Measurements from ENCODE around the gene SERPINI1.

Gene SERPINI1

DNA sequence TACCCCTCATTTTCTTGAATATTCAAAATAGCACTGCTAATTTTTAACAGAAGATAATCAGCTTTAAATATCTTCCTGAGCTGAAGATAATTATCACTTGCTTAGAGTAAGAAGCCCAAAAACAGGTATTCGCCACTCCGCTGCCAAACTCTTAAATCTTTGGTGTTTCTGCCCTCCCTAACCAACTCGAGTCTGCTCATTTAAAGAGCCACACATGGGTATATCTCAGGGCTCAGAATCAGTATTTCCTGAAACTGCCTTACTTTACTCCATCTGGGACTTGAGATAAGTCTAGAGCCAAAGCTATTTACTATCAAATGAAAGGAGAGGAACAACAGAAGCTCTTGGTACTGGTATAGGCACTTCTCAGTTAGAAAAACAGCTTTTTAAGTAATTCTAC is 11.6 kb upstream of the SERPINI1 start:
- Mint-ChIP-seq H3K4me1 (ENCODE audit: low read depth) (peaks cover 23% of the 10 kb centered on the region), H3K4me3 (no peak overlapping the region), H3K36me3 (ENCODE audit: low read depth) (peaks cover 21% of the 10 kb centered on the region), H3K27ac (no peak overlapping the region), H3K27me3 (ENCODE audit: low read depth) (no peaks in the 10 kb centered on the region), H3K9me3 (no peaks in the 10 kb centered on the region)

DNA sequence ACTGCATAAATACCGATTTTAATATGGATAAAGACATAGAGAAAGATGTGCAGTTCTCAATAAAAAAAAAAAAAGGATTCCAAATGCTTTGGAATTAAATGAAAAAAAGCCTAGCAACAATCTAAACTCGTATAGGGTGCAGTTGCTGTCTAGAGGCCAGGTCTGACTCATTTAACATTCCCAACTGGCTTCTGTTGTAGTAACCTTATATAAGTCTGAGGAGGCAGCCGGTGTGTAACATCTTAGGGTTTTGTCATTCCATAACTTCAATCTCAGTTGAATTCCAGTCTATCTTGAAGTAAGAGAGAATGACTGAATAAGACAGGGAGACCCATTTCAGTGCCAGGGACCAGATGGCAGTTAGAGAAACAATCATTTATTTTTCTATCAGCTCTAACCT is 7.3 kb upstream of the SERPINI1 start:
- Mint-ChIP-seq H3K4me3 (no peak overlapping the region), H3K36me3 (ENCODE audit: low read depth) (peaks cover 3% of the 10 kb centered on the region), H3K4me1 (ENCODE audit: low read depth) (peaks cover 35% of the 10 kb centered on the region), H3K27me3 (ENCODE audit: low read depth) (no peaks in the 10 kb centered on the region), H3K27ac (no peak overlapping the region), H3K9me3 (no peaks in the 10 kb centered on the region)

DNA sequence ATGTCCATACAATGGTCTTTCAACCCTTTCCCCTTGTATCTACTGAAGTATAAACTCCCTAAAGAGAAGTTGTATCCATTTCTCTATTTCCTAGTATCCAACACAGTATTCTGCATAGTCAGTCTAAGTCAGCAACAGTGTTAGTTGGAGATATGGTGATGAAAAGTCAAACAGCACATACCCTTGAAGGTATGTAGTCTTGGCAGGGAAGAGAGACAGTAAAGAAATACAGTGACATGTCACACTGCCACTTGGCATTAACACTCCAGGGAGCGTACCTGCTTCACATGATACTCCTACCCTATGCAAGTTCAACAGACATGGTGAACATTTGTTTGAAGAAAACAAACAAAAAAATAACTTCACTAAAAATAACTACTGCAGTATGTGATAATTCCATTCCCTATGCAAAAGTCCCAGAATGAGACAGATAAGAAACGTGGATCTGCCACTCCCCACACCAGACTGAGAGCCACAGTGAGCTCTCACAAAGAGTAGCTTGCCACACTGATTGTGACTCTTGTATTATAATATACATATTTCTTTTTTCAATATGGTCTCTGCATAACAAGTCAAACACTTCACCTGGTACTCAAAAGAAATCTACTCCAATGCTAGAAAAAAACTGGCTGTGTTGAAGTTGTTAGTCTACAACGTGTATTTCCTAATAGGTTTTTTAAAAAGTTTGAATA is 6.7 kb upstream of the SERPINI1 start:
- H3K27me3 Mint-ChIP-seq (ENCODE audit: low read depth), result no peaks in the 10 kb centered on the region
- H3K36me3 Mint-ChIP-seq (ENCODE audit: low read depth), result peaks cover 3% of the 10 kb centered on the region
- H3K4me3 Mint-ChIP-seq, result no peak overlapping the region
- H3K9me3 Mint-ChIP-seq, result no peaks in the 10 kb centered on the region
- H3K27ac Mint-ChIP-seq, result no peak overlapping the region
- peaks cover 36% of the 10 kb centered on the region for H3K4me1 Mint-ChIP-seq (ENCODE audit: low read depth)

DNA sequence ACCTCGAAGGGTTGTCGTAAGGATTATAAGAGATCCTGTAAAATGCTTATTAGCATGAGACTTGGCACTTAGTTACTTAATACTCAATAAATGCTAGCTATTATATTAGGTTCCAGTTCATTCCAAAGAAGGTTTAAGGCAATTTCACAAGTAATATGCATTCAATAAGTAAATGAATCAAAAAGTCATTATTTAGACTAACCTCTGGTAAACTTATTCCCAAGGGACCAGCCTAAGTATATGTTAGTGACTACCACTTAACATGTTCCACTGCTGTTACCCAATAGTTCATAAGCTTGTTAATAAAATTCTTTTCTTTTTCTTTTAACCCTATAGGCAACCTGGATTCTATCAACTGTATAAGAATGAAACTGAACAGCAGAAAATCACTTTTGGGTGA is 5.9 kb upstream of the SERPINI1 start:
- Mint-ChIP-seq H3K27ac (no peak overlapping the region), H3K4me1 (ENCODE audit: low read depth) (peaks cover 31% of the 10 kb centered on the region), H3K27me3 (ENCODE audit: low read depth) (no peaks in the 10 kb centered on the region), H3K9me3 (no peaks in the 10 kb centered on the region), H3K36me3 (ENCODE audit: low read depth) (peaks cover 3% of the 10 kb centered on the region), H3K4me3 (no peak overlapping the region)

DNA sequence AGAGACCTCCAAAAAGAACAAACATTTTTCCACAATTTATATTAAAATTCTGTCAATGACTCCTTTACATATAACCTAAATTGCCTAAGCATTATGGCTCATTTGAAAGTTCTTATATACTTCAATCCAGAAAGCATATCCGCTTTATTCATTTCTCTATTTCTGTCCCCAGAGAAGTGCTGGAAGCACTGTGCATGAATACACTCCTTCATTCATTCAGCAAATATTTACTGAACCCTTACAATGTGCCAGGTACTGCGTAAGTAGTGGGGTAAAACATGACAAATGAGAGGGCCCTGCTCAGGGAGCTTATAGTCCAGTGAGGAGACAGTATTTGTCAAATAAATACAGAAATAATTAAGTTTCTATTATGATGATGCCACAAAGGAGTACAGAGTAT is 4.1 kb upstream of the SERPINI1 start:
- peaks cover 3% of the 10 kb centered on the region for H3K36me3 Mint-ChIP-seq (ENCODE audit: low read depth)
- peaks cover 32% of the 10 kb centered on the region for H3K4me1 Mint-ChIP-seq (ENCODE audit: low read depth)
- no peak overlapping the region for H3K27ac Mint-ChIP-seq
- peak overlapping the region; percentile 43 for H3K4me3 Mint-ChIP-seq
- H3K27me3 Mint-ChIP-seq (ENCODE audit: low read depth), result no peaks in the 10 kb centered on the region
- H3K9me3 Mint-ChIP-seq, result no peaks in the 10 kb centered on the region

DNA sequence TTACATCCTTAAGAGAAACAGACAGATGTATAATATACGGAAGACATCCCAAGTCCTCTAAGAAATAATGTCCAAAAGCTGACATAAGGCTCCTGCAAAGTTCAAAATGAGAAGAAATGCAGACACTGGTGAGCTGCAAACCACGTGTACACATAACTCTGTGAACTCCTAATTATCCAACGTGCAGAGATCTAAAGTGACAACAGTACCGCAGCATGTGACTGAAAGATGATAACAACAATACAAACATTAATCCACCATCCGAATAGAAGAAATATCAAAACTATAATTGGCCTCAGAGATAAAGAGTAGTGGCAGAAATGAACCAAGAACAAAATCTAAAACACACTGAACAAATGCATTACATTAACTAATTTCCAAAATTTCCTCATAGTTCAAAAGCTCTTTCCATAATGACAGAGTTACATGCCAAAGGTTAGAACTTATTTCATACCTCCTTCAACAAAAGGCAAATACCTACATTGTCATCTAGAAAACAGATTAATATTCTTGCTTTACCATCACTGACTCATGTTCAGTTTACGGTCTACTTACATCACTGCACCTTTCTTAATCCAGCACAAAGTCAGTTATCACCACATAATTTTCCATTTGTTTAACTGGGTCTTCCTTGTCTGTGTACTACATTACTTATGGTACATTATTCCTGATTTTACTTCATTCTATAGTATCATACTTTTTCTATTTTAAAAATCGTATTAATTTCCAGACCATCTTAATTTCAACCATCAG is 3.0 kb upstream of the SERPINI1 start:
- Mint-ChIP-seq H3K4me3 (peak overlapping the region; percentile 55), H3K36me3 (ENCODE audit: low read depth) (peaks cover 3% of the 10 kb centered on the region)

DNA sequence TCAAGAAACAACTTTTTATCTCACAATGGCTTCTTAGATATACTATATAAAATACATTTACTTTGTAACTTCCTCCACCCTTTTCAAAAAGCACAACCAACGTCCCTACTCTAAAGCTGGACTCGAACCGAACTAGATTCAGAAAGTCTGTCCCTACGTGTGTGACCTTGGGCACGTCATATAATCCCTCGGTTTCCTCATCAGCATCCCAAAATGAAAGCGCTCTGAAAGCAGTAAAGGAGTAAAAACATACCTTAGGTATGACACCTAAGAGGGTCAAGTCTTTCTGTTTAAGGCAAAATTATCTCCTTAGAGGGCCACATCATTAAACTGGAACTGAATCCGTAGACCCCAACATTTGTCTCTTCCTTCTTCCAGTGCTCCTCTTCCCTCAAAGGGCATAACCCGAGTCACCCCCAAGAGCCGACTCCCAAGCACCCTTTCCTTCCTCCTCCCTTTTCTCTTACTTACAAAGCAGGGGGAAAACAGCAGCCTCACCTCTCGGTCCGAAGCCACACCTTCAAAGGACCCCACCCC is 1.5 kb upstream of the SERPINI1 start:
- H3K4me1 Mint-ChIP-seq (ENCODE audit: low read depth), result peaks cover 29% of the 10 kb centered on the region
- no peaks in the 10 kb centered on the region for H3K9me3 Mint-ChIP-seq
- no peak overlapping the region for H3K27ac Mint-ChIP-seq
- H3K4me3 Mint-ChIP-seq, result no peak overlapping the region
- no peaks in the 10 kb centered on the region for H3K27me3 Mint-ChIP-seq (ENCODE audit: low read depth)
- peaks cover 3% of the 10 kb centered on the region for H3K36me3 Mint-ChIP-seq (ENCODE audit: low read depth)

More for the DNA sequence above, 3.0 kb upstream of the SERPINI1 start:
- Mint-ChIP-seq H3K4me1 (ENCODE audit: low read depth) (peaks cover 34% of the 10 kb centered on the region), H3K27ac (no peak overlapping the region), H3K27me3 (ENCODE audit: low read depth) (no peaks in the 10 kb centered on the region), H3K9me3 (no peaks in the 10 kb centered on the region)

DNA sequence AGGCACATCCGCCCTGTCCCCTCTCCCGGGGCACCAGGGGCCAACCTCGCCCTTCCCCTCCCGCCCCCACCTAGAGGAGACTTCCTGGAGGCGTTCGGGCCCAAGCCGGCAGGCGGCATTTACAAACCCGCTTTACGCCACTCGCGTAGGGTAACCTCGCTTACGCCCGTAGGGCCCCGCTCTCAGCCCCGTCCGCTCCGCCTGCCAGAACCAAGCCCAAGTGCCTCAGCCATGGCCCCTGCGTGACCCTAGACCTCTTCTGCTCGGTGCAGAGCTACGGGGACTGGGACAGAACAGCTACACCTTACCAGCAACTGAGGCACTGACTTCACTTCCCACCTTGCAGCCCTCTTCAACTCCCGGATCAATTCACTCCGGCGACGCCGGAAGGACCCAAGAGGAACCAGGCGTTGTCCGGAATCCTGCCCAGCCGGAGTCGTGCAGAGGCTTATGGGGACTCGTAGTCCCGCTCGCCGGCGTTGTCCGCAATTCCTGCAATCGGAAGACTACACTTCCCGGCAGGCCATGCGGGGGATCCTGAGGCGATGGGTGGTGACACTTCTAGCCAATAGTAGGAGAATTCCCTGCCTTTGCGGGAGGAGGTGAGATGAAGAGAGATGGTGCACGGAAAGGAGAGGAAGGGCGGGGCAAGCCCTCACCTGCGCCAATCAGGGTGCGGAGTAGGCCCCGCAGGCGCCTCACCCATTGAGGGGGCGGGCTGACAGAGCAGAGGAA is 856 bp upstream of the SERPINI1 start, which contains the start of gene PDCD10:
TSS of gene PDCD10 (minus strand) at position 395 of the 735 bp plus-strand sequence. CDS start 14,735 bp downstream, outside the sequence.
- Mint-ChIP-seq H3K27me3 (ENCODE audit: low read depth) (no peaks in the 10 kb centered on the region), H3K27ac (no peak within 1 kb of the TSS), H3K4me1 (ENCODE audit: low read depth) (peaks cover 26% of the 10 kb centered on the region), H3K36me3 (ENCODE audit: low read depth) (peaks cover 3% of the 10 kb centered on the region), H3K4me3 (no peak within 1 kb of the TSS), H3K9me3 (no peaks in the 10 kb centered on the region)

DNA sequence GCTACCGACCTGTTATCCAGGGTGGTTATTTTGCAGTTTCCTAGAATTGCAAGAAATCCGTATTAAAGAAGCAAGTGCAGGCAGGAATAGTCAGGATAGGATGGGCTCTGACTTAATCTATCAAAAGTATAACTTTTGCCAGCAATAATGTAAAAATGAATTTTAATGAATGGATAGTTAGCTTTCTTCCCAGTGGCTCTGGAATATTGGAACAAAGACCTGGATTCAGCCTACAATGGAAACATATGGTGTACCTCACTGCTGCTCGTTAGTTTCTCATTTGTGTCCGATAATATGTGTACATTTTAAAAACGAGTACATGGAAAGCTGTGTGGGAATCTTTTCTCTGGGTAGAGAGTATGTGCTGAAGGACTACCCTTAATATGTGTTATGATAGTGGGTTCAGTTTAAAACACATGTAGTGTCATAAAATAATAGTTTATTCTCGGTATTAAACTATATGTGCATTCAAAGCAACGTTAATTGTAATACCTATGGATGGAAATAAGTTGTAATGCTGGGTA is 805 bp downstream of the SERPINI1 start:
- no peaks in the 10 kb centered on the region for H3K27me3 Mint-ChIP-seq (ENCODE audit: low read depth)
- no peaks in the 10 kb centered on the region for H3K9me3 Mint-ChIP-seq
- no peak overlapping the region for H3K4me3 Mint-ChIP-seq
- peaks cover 3% of the 10 kb centered on the region for H3K36me3 Mint-ChIP-seq (ENCODE audit: low read depth)
- no peak overlapping the region for H3K27ac Mint-ChIP-seq
- H3K4me1 Mint-ChIP-seq (ENCODE audit: low read depth), result peaks cover 29% of the 10 kb centered on the region

DNA sequence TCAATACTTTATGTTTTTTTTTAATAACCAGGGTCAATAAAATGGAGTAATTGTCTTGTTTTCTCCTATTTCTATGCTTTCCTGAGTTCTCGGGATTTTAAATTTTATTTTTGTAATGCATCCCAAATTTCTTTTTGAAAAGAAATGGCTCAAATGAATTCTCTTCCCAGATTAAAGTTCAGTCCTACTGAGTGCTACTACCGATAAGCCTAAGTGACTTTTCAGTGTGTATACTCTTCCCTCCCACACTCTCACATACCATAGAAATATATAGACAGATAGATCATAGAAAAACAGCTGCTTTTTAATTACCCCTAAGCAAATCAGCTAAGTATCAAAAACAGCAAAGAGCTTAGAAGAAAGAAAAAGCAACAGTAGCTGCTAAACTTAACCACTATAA is 1.5 kb downstream of the SERPINI1 start:
- H3K27ac Mint-ChIP-seq, result no peak overlapping the region

DNA sequence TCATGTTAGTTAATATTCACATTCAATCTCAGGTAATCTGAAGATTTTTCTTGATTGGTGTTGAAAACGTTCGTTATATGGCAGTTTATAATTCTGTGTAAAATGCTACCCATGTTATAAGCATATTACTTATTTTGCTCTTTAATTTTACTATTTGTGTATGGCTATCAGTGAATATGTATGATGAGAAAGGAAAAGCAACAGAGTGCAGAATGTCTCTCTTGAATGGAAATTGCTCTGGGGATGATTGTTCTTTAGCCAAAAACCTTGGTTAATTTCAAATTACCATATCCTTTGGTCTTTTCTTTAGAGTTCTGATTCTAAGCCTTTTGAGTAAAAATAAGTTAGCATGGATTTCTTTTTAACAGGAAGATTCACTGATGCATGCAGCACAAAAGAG is 2.5 kb downstream of the SERPINI1 start:
- Mint-ChIP-seq H3K4me3 (no peak overlapping the region), H3K9me3 (no peaks in the 10 kb centered on the region), H3K27me3 (ENCODE audit: low read depth) (no peaks in the 10 kb centered on the region), H3K36me3 (ENCODE audit: low read depth) (no peaks in the 10 kb centered on the region), H3K4me1 (ENCODE audit: low read depth) (peaks cover 14% of the 10 kb centered on the region), H3K27ac (no peak overlapping the region)

More for the DNA sequence above, 1.5 kb downstream of the SERPINI1 start:
- Mint-ChIP-seq H3K4me1 (ENCODE audit: low read depth) (peaks cover 24% of the 10 kb centered on the region), H3K4me3 (peak overlapping the region; percentile 18), H3K27me3 (ENCODE audit: low read depth) (no peaks in the 10 kb centered on the region), H3K36me3 (ENCODE audit: low read depth) (no peaks in the 10 kb centered on the region), H3K9me3 (no peaks in the 10 kb centered on the region)

DNA sequence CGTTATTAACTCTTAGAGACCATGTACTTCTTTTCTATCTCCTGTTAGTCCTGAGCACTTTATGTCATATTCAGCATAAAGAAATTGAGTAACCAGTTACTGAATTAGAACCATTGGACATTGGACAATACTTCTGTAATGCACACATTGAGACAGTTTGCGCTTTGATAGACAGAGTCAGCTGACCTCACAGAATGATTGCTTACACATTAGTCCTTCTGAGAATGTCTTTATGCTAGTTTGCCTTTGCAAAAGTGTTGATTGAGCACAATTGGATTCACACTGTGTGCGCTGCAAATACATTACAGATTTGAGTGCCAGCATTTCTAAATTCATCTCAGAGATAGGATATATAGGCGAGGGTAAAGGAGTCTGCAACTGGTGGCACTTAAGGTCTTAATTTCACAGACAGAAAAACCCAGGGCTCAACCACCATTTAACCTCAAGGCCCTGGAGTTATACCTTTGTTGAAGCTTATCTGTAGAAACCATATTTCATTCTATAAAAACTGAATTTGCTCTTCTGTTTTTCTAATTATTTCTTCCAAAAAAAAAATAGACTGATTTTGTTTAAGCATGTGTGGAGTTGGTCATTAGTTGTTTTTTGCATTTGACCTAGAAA is 3.8 kb downstream of the SERPINI1 start:
- Mint-ChIP-seq H3K4me3 (no peak overlapping the region), H3K36me3 (ENCODE audit: low read depth) (no peaks in the 10 kb centered on the region), H3K27me3 (ENCODE audit: low read depth) (no peaks in the 10 kb centered on the region), H3K27ac (no peak overlapping the region), H3K4me1 (ENCODE audit: low read depth) (peaks cover 11% of the 10 kb centered on the region), H3K9me3 (no peaks in the 10 kb centered on the region)

DNA sequence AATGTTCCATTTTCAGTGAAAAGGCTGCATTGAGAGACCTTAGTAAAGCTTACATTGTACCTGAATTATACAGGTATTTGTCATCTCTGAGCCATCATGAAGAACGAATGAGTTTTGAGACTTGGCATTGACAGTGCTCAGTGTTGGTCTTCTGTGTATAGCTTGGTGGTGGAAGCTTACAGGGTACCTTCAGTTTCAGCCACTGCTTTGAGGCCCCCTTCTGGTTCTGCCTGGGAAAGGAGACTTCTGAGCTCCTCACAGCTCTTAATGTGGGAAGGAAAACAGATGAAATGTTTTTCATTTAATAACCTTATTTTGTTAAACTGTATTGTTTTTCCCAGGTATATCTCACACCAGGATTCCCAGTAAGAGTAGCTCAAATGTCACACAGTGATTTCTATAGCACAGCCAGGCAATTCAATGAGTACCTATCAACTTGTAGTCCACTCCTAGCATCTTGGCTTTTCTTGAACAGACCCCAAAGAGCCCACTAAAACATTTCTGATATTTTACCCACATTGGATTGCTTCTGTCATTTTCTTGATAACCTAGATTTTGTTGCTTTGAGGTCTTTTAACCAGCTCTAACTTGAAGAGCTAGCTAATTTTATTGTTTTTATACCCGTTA is 5.6 kb downstream of the SERPINI1 start:
- Mint-ChIP-seq H3K4me1 (ENCODE audit: low read depth) (peaks cover 11% of the 10 kb centered on the region), H3K9me3 (no peaks in the 10 kb centered on the region), H3K27ac (no peak overlapping the region), H3K36me3 (ENCODE audit: low read depth) (no peaks in the 10 kb centered on the region), H3K27me3 (ENCODE audit: low read depth) (no peaks in the 10 kb centered on the region), H3K4me3 (no peak overlapping the region)

DNA sequence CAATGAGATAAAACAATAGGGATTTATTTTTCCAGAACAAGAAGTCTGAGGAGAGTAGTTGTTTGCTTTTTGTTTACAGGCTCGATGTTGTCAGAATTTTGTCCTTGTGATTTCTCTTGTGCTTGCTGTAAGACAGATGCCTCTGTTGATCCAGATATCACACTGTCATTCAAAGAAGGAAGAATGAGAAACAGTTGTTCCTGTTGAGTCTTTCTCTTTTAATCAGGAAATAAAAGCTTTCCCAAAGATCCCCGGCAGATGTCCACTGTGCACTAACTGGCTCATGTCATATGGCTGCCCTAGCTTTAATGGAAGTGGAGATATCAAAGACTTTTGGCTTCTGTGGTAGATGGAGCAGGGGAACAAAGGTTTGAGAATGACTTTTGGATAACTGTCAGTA is 6.8 kb downstream of the SERPINI1 start:
- H3K9me3 Mint-ChIP-seq, result no peaks in the 10 kb centered on the region

More for the DNA sequence above, 6.8 kb downstream of the SERPINI1 start:
- H3K36me3 Mint-ChIP-seq (ENCODE audit: low read depth), result no peaks in the 10 kb centered on the region
- H3K27me3 Mint-ChIP-seq (ENCODE audit: low read depth), result no peaks in the 10 kb centered on the region
- no peak overlapping the region for H3K27ac Mint-ChIP-seq
- H3K4me3 Mint-ChIP-seq, result no peak overlapping the region
- peaks cover 7% of the 10 kb centered on the region for H3K4me1 Mint-ChIP-seq (ENCODE audit: low read depth)

Data from T-helper 1 cell treated with Interleukin-12 subunit alpha and Interleukin-12 subunit beta and Interleukin-4 antibody, amounts not matched to agents 30 μg/mL and 1 μg/mL, for 36 hours (primary cell).